K562 (cell line): ENCODE data around the gene FAM118B.

Experiments
- EP300 ChIP-seq: IDR thresholded peaks from 2 replicates; pipeline ENCODE4 v1.6.1; 2012; ENCODE audit warnings: low read length, improper control_type of control experiment
- MCM7 ChIP-seq, 2 experiments: fragments of 450-650 bp; IDR thresholded peaks; 2 replicates each; pipeline ENCODE4 v1.6.1; 2016 to 2018
- NRF1 ChIP-seq, 2 experiments: fragments of 450-650 bp; IDR thresholded peaks in 1 of 2; conservative IDR thresholded peaks in 1 of 2; 2 replicates each; pipeline ENCODE4 v1.6.1; 2014; ENCODE audit warnings: mild to moderate bottlenecking in 2 of 2
- POLR2A ChIP-seq: fragments of 450-650 bp; conservative IDR thresholded peaks from 2 replicates; pipeline ENCODE4 v1.6.1; 2016

- TF ChIP-seq NRF1 (conservative IDR thresholded peaks at IDR 0.05 in 1 of 2, IDR thresholded peaks at IDR 0.05 in 1 of 2): no peak
- TF ChIP-seq POLR2A: no peak
- TF ChIP-seq MCM7 (IDR thresholded peaks at IDR 0.05): no peak
- TF ChIP-seq EP300: no peak
Measured at GRCh38 chr11:126210871-126211235, 729 bp upstream of the FAM118B start.
